Glomerular visceral epithelial cell (primary cell): ENCODE data around the gene MYOD1.

Experiments
- DNase-seq: peaks from one replicate; pipeline ENCODE4 v3.0.0-alpha.2; 2016; ENCODE audit errors: extremely low spot score

Gene MYOD1

DNA sequence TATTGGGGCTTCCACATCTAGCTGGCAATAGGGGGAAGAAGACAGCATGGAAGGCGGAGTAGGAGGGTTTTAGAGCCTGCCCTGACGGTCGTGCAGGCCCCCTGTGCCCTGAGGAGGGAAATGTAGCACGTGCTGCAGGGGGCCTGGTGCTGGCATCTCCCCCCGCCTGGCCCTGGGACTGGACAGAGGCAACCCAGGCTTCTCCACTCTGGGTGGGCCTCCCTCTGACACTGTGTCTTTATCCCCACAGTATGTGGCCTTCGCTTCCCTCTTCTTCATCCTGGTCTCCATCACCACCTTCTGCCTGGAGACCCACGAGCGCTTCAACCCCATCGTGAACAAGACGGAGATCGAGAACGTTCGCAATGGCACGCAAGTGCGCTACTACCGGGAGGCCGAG is 52.0 kb downstream of the MYOD1 start:
- DNase-seq = no peak
